NCI-H2227 (cell line): ENCODE data around the gene DBN1.

Experiments
- DNase-seq: peaks from one replicate; lab custom pipeline; 2025; ENCODE audit not compliant: unreplicated experiment; lab: John Stamatoyannopoulos, UW

DBN1 gene

GRCh38 chr5:177410575-177410974, 62.9 kb downstream of the DBN1 start:
- DNase-seq: no peak

- DNase-seq: no peak
These were observed 64.2 kb downstream of the DBN1 start, which contains the start of gene F12 for GRCh38 chr5:177409043-177409801. Gene F12, minus strand, starts transcription at chr5:177409564. Its CDS starts 37 bp downstream, at chr5:177409527.
